HCT116 (cell line): ENCODE measurements around the gene ATXN1. TPM values are rescaled to one million over a fixed set of nuclear protein-coding genes. Genes with fewer than 3 reads are reported as not detected.

Experiments
- ATAC-seq: fragments of 200-7000 bp; cut with Tn5 transposase; 2 replicates; pipeline ENCODE4 v1.9.1; 2020; ENCODE audit warnings: mild to moderate bottlenecking, moderate library complexity
- BruUV-seq: library from RNA; stranded (reverse); fragments of 400-500 nt; replicated peaks from 2 replicates; lab custom pipeline; 2021; lab: Mats Ljungman, UMichigan
- CTCF ChIA-PET: fragments of 300-600 bp; sonication (Branson Sonifier 250); formaldehyde crosslinking; loops from one replicate; lab custom pipeline; 2021; ENCODE audit warnings: antibody characterized with exemption; lab: Charles Lee
- POLR2A ChIA-PET: fragments of 300-600, 350-600 bp; sonication (Branson Sonifier 250); formaldehyde crosslinking; loops from one replicate; lab custom pipeline; 2021; ENCODE audit warnings: antibody characterized with exemption; lab: Charles Lee
- RAD21 ChIA-PET, 2 experiments: fragments of 300-600 bp; sonication (Branson Sonifier 250); formaldehyde crosslinking; loops; one replicate each; lab custom pipeline; 2023; ENCODE audit warnings: low total read pairs in 2 of 2; ENCODE audit not compliant: uncharacterized antibody in 2 of 2, unreplicated experiment in 2 of 2, low non-redundant PET in 1 of 2; lab: Charles Lee
- DNase-seq: peaks from one replicate; pipeline ENCODE4 v3.0.0-alpha.2; 2010; ENCODE audit warnings: low read depth, low spot score
- H2AFZ ChIP-seq: fragments of 200-600 bp; shearing (Covaris generic), sonication (generic); 2 replicates; pipeline ENCODE4 v1.6.1; 2017; ENCODE audit warnings: low read depth, mixed run types, mixed read lengths, antibody characterized with exemption, low read length; ENCODE audit not compliant: poor library complexity, severe bottlenecking
- H3K27ac ChIP-seq: 2 replicates; pipeline ENCODE4 v1.5.1; 2012; ENCODE audit warnings: low read depth, low read length
- H3K27me3 ChIP-seq: fragments of 200-600 bp; sonication (generic); 2 replicates; pipeline ENCODE4 v1.6.1; 2016; ENCODE audit warnings: mixed run types, low read length, mixed read lengths; ENCODE audit not compliant: insufficient read depth
- H3K36me3 ChIP-seq, 2 experiments: fragments of 200-500 bp in 1 of 2; fragments of 200-600 bp in 1 of 2; sonication (Bioruptor generic) in 1 of 2; sonication (generic) in 1 of 2; 2 replicates each; pipeline versions ENCODE4 v1.5.1 to v1.6.1; 2014 to 2016; ENCODE audit warnings: low read length in 2 of 2, inconsistent platforms in 1 of 2, mixed read lengths in 1 of 2, mixed run types in 1 of 2; ENCODE audit not compliant: insufficient read depth in 2 of 2, control insufficient read depth in 1 of 2
- H3K4me1 ChIP-seq, 2 experiments: fragments of 200-600 bp in 1 of 2; sonication (generic) in 1 of 2; 2 replicates each; pipeline versions ENCODE4 v1.5.1 to v1.6.1; 2012 to 2017; ENCODE audit warnings: low read length in 2 of 2, inconsistent platforms in 1 of 2, mild to moderate bottlenecking in 1 of 2, mixed read lengths in 1 of 2, mixed run types in 1 of 2, moderate library complexity in 1 of 2; ENCODE audit not compliant: insufficient read depth in 2 of 2, control insufficient read depth in 1 of 2
- H3K4me2 ChIP-seq: fragments of 200-600 bp; sonication (generic); 2 replicates; pipeline ENCODE4 v1.6.1; 2017; ENCODE audit warnings: mixed run types, low read length, mixed read lengths
- H3K4me3 ChIP-seq, 2 experiments: fragments of 200-600 bp in 1 of 2; sonication (generic) in 1 of 2; replicated peaks in 1 of 2; 2 replicates each; pipeline ENCODE4 v1.5.1; 2011 to 2016; ENCODE audit warnings: low read length in 2 of 2, control low read depth in 1 of 2, low read depth in 1 of 2, mild to moderate bottlenecking in 1 of 2, mixed read lengths in 1 of 2, mixed run types in 1 of 2
- H3K79me2 ChIP-seq: fragments of 200-600 bp; sonication (generic); 2 replicates; pipeline ENCODE4 v1.6.1; 2017; ENCODE audit warnings: mild to moderate bottlenecking, mixed run types, low read length, moderate library complexity, mixed read lengths; ENCODE audit not compliant: insufficient read depth
- H3K9ac ChIP-seq: fragments of 200-600 bp; sonication (generic); 2 replicates; pipeline ENCODE4 v1.6.1; 2016; ENCODE audit warnings: low read length, mixed read lengths
- H3K9me2 ChIP-seq: fragments of 200-600 bp; sonication (generic), shearing (Covaris generic); 2 replicates; pipeline ENCODE4 v1.6.1; 2017; ENCODE audit warnings: mixed run types, mild to moderate bottlenecking, moderate library complexity; ENCODE audit not compliant: insufficient read depth
- H3K9me3 ChIP-seq, 2 experiments: fragments of 200-500 bp in 1 of 2; fragments of 200-600 bp in 1 of 2; sonication (Bioruptor generic) in 1 of 2; sonication (generic) in 1 of 2; 2 replicates each; pipeline ENCODE4 v1.6.1; 2014 to 2017; ENCODE audit warnings: low read length in 2 of 2, mixed read lengths in 2 of 2, inconsistent platforms in 1 of 2, low read depth in 1 of 2, mild to moderate bottlenecking in 1 of 2, mixed run types in 1 of 2, moderate library complexity in 1 of 2; ENCODE audit not compliant: control insufficient read depth in 1 of 2, insufficient read depth in 1 of 2
- H4K20me1 ChIP-seq: fragments of 200-600 bp; sonication (generic), shearing (Covaris generic); 2 replicates; pipeline ENCODE4 v1.6.1; 2017; ENCODE audit warnings: mixed run types, mild to moderate bottlenecking, moderate library complexity; ENCODE audit not compliant: insufficient read depth
- ATF3 ChIP-seq: IDR thresholded peaks from 2 replicates; pipeline ENCODE4 v1.6.1; 2012
- CBX3 ChIP-seq: IDR thresholded peaks from 2 replicates; pipeline ENCODE4 v1.6.1; 2012; ENCODE audit warnings: low read depth
- CEBPB ChIP-seq: IDR thresholded peaks from 2 replicates; pipeline ENCODE4 v1.6.1; 2012; ENCODE audit warnings: low read depth
- EGR1 ChIP-seq: IDR thresholded peaks from 2 replicates; pipeline ENCODE4 v1.6.1; 2012; ENCODE audit warnings: low read depth
- MAX ChIP-seq: IDR thresholded peaks from 2 replicates; pipeline ENCODE4 v1.6.1; 2012
- ZFX ChIP-seq: fragments of 450-650 bp; IDR thresholded peaks from 2 replicates; pipeline ENCODE4 v1.6.1; 2017
- intact Hi-C: fragments of 100-400 bp; cut with micrococcal nuclease; formaldehyde crosslinking; loops from 2 replicates; pipeline ENCODE4 v1.10.0; 2022
- total RNA-seq: library from RNA; stranded (reverse); gene quantifications from one replicate; pipeline ENCODE4 v1.2.1, GENCODE V29; 2021; ENCODE audit not compliant: unreplicated experiment

ATXN1 gene
- total RNA-seq, 1 experiment from 2014 or later, result 21.0 TPM

- ChIA-PET RAD21 (no interaction called here), POLR2A (no interaction called here), CTCF (no interaction called here)
- ATAC-seq (no peak), DNase-seq (no peak)
- TF ChIP-seq CBX3 (no peak), CEBPB (no peak), MAX (no peak), ATF3 (no peak)
- Histone ChIP-seq H2AFZ (no peak overlapping the region), H3K79me2 (no peaks in the 10 kb centered on the region), H3K4me3 (no peak overlapping the region), H3K9ac (no peak overlapping the region), H3K27me3 (no peaks in the 10 kb centered on the region), H3K4me2 (no peak overlapping the region), H4K20me1 (no peaks in the 10 kb centered on the region), H3K9me2 (no peaks in the 10 kb centered on the region), H3K4me1 (peaks cover 0 to 7% of the 10 kb centered on the region in 2 experiments; a peak in 2 of 4 replicates), H3K9me3 (no peaks in the 10 kb centered on the region), H3K27ac (no peak overlapping the region), H3K36me3 (no peaks in the 10 kb centered on the region)
- intact Hi-C loops, result no loop called here
- no TSS peak for BruUV-seq
These were observed 209.8 kb downstream of the ATXN1 start for GRCh38 chr6:16551466-16551865.

- Histone ChIP-seq H3K4me2 (peak overlapping the region; percentile 8; the same call in 1 of the 2 replicates), H3K9me3 (no peaks in the 10 kb centered on the region), H3K9me2 (no peaks in the 10 kb centered on the region), H3K79me2 (no peaks in the 10 kb centered on the region), H3K27me3 (no peaks in the 10 kb centered on the region), H3K36me3 (no peaks in the 10 kb centered on the region), H3K4me3 (no peak overlapping the region), H3K9ac (no peak overlapping the region), H3K4me1 (peaks cover 0 to 12% of the 10 kb centered on the region in 2 experiments; a peak in 2 of 4 replicates), H4K20me1 (no peaks in the 10 kb centered on the region; the same call in 1 of the 2 replicates), H3K27ac (no peak overlapping the region), H2AFZ (no peak overlapping the region)
- intact Hi-C loops, result no loop called here
- DNase-seq (no peak), ATAC-seq (no peak)
- CTCF ChIA-PET, result no interaction called here
- no peak for TF ChIP-seq ZFX
- peak; percentile 55; the same call in 1 of the 2 replicates for TF ChIP-seq EGR1
- RAD21 ChIA-PET, result no interaction called here
- no TSS peak for BruUV-seq
- POLR2A ChIA-PET, result no interaction called here
These were observed 213.1 kb downstream of the ATXN1 start for GRCh38 chr6:16548121-16548520.
